Activated CD4-positive, alpha-beta T cell treated with anti-CD3 and anti-CD28 coated beads, Interleukin-2, amount 10 ng/mL, durations not matched to agents 24 days and 14 days (primary cell): ENCODE data around the gene PRLHR. TPM values are rescaled to one million over a fixed set of nuclear protein-coding genes. Genes with fewer than 3 reads are reported as not detected.
"Not testable (repeated sequence)": the region's sequence is repeated elsewhere in the genome, so short reads cannot be mapped to it uniquely, and the experiment has no call there.

Experiments
- DNase-seq: peaks from one replicate; pipeline ENCODE4 v3.0.0; 2022
- H3K27ac Mint-ChIP-seq: one replicate; pipeline ENCODE4 v1.8.0; 2022; ENCODE audit warnings: mild to moderate bottlenecking, mixed read lengths
- H3K27me3 Mint-ChIP-seq: one replicate; pipeline ENCODE4 v1.8.0; 2022; ENCODE audit warnings: mixed read lengths
- H3K36me3 Mint-ChIP-seq: one replicate; pipeline ENCODE4 v1.8.0; 2022; ENCODE audit warnings: low read depth, mild to moderate bottlenecking, mixed read lengths
- H3K4me1 Mint-ChIP-seq: one replicate; pipeline ENCODE4 v1.8.0; 2021; ENCODE audit warnings: mixed read lengths
- H3K4me3 Mint-ChIP-seq: one replicate; pipeline ENCODE4 v1.8.0; 2022; ENCODE audit warnings: mild to moderate bottlenecking, moderate library complexity, mixed read lengths
- H3K9me3 Mint-ChIP-seq: one replicate; pipeline ENCODE4 v1.8.0; 2021; ENCODE audit warnings: mixed read lengths
- intact Hi-C: fragments of 100-400 bp; cut with micrococcal nuclease; formaldehyde crosslinking; loops from one replicate; pipeline ENCODE4 v1.15.1; 2023
- total RNA-seq: library from RNA; stranded (reverse); gene quantifications from 2 replicates; pipeline ENCODE4 v1.2.3, GENCODE V29; 2022

Gene PRLHR
- not detected in 2 replicates for total RNA-seq

DNA sequence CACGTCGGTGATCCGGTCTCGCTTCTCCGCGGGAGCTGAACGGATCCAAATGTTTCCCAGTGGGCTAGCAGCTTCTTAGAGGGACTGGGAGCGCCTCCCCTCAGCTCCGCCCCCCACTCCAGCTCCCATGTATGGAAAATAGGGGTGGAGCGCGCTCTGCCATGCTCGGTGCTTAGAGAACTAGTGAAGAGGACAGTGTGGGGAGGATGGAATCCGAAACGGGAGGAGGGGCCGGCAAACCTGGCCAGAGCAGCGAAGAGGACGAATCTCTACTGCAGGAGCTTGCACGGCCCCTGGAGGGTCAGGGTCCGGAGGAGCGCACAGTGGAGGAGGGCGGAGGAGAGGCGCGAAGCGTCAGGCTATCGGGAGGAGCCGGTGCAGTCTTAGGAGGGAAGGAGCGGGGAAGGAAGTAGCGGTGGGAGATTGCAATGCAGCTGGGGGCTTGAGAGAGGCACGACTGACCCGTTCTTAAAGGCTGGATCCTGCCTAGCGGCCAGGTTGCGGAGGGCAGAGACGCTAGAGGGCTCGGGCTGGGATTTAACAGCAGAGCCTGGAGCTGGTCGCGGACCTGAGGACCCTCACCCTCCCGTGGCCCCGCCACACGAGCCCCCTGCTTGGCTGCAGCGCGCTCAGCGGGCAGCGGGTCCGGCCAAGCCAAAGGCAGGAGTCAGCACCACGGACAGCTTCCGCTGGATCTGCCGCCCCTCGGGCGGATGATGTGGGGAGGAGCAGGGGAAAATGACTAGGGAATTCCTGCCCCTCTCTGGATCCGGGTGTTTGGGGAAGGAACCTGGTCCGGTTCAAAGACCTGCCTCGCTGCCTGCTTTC is at the start of gene PRLHR:
TSS of gene PRLHR (minus strand) at position 51 of the 828 bp plus-strand sequence. CDS start 404 bp downstream, outside the sequence.
- peaks cover 3% of the 10 kb centered on the region for H3K9me3 Mint-ChIP-seq
- intact Hi-C loops = no loop called here
- peaks cover 62% of the 10 kb centered on the region for H3K27me3 Mint-ChIP-seq
- peaks cover 5% of the 10 kb centered on the region for H3K4me1 Mint-ChIP-seq
- peaks cover 1% of the 10 kb centered on the region for H3K36me3 Mint-ChIP-seq
- no peak within 1 kb of the TSS for H3K4me3 Mint-ChIP-seq
- DNase-seq = no peak
- no peak within 1 kb of the TSS for H3K27ac Mint-ChIP-seq

GRCh38 chr10:118642228-118642627 is 46.8 kb upstream of the PRLHR start:
- Mint-ChIP-seq H3K9me3 (peaks cover 7% of the 10 kb centered on the region), H3K27ac (no peak overlapping the region), H3K27me3 (peaks cover 4% of the 10 kb centered on the region), H3K36me3 (no peaks in the 10 kb centered on the region), H3K4me1 (no peaks in the 10 kb centered on the region), H3K4me3 (no peak overlapping the region)
- peak; percentile 43 for DNase-seq
- intact Hi-C loops = no loop called here

- Mint-ChIP-seq H3K4me3 (no peak overlapping the region), H3K36me3 (no peaks in the 10 kb centered on the region), H3K27ac (no peak overlapping the region), H3K9me3 (peaks cover 7% of the 10 kb centered on the region), H3K4me1 (no peaks in the 10 kb centered on the region), H3K27me3 (peaks cover 4% of the 10 kb centered on the region)
- no peak for DNase-seq
- intact Hi-C loops = no loop called here
These were observed 43.2 kb upstream of the PRLHR start for GRCh38 chr10:118638680-118639079.

GRCh38 chr10:118635674-118636402 is 40.4 kb upstream of the PRLHR start:
- intact Hi-C loops = no loop called here
- peaks cover 7% of the 10 kb centered on the region for H3K9me3 Mint-ChIP-seq
- no peaks in the 10 kb centered on the region for H3K4me1 Mint-ChIP-seq
- no peak overlapping the region for H3K4me3 Mint-ChIP-seq
- DNase-seq = no peak
- H3K27ac Mint-ChIP-seq = no peak overlapping the region
- H3K27me3 Mint-ChIP-seq = peaks cover 1% of the 10 kb centered on the region
- no peaks in the 10 kb centered on the region for H3K36me3 Mint-ChIP-seq

DNA sequence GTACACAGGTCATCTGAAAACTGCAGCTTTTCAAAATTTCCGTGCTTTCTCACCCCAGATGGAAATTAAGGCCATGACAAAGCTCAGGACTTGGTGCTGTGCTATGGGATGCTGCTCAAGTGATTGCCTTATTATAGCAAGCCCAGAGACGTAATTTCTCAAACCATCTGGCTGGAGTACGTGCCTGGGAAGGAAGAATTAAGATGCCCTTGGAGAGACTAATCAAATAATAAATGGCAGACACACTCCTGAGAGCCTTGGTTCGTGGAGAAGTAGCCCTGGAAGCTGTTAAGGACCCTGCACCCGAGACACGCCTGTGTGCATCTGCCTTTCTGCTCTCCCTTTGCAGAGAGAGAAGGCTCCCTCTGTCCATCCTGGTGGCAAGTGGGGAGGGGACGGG is 38.3 kb upstream of the PRLHR start:
- no peak for DNase-seq
- Mint-ChIP-seq H3K4me3 (no peak overlapping the region), H3K27ac (no peak overlapping the region), H3K9me3 (no peaks in the 10 kb centered on the region), H3K27me3 (peaks cover 7% of the 10 kb centered on the region), H3K4me1 (no peaks in the 10 kb centered on the region), H3K36me3 (no peaks in the 10 kb centered on the region)
- intact Hi-C loops = no loop called here

DNA sequence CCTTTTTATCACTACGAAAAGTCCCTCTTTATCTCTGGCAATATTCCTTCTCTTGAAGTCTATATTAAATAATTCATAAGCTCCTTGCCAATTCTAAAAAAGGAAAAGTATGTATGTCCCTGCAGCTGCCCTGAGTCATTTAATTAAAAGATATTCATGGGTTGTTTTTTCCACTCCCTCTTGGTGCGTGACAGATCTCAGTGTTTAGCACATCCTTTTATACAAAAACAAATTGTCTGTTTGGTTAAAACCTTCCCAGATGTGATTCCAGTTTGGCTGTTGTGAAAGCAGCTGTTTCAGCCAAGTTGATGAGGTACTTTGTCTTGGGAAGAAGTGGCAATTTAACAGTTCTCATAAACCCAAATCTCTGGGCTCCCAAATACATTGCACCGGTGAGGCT is 33.8 kb upstream of the PRLHR start:
- Mint-ChIP-seq H3K27ac (no peak overlapping the region), H3K36me3 (no peaks in the 10 kb centered on the region), H3K4me3 (no peak overlapping the region), H3K4me1 (no peaks in the 10 kb centered on the region), H3K27me3 (peaks cover 5% of the 10 kb centered on the region), H3K9me3 (no peaks in the 10 kb centered on the region)
- no peak for DNase-seq
- intact Hi-C loops = no loop called here

GRCh38 chr10:118628397-118628796 is 32.9 kb upstream of the PRLHR start:
- no peak for DNase-seq
- Mint-ChIP-seq H3K27me3 (peaks cover 5% of the 10 kb centered on the region), H3K27ac (no peak overlapping the region), H3K36me3 (no peaks in the 10 kb centered on the region), H3K4me3 (no peak overlapping the region), H3K9me3 (no peaks in the 10 kb centered on the region), H3K4me1 (no peaks in the 10 kb centered on the region)
- intact Hi-C loops = no loop called here

- Mint-ChIP-seq H3K4me1 (no peaks in the 10 kb centered on the region), H3K27ac (no peak overlapping the region), H3K36me3 (no peaks in the 10 kb centered on the region), H3K27me3 (peaks cover 5% of the 10 kb centered on the region), H3K9me3 (no peaks in the 10 kb centered on the region), H3K4me3 (no peak overlapping the region)
- no peak for DNase-seq
- intact Hi-C loops = no loop called here
These were observed 31.5 kb upstream of the PRLHR start for GRCh38 chr10:118626953-118627352.

GRCh38 chr10:118625504-118625903 is 30.1 kb upstream of the PRLHR start:
- Mint-ChIP-seq H3K27ac (no peak overlapping the region), H3K4me3 (no peak overlapping the region), H3K27me3 (peaks cover 5% of the 10 kb centered on the region), H3K9me3 (no peaks in the 10 kb centered on the region), H3K4me1 (peaks cover 9% of the 10 kb centered on the region), H3K36me3 (no peaks in the 10 kb centered on the region)
- intact Hi-C loops = no loop called here
- no peak for DNase-seq

GRCh38 chr10:118624747-118625146 is 29.3 kb upstream of the PRLHR start:
- Mint-ChIP-seq H3K4me1 (peaks cover 9% of the 10 kb centered on the region), H3K27ac (no peak overlapping the region), H3K36me3 (no peaks in the 10 kb centered on the region), H3K4me3 (no peak overlapping the region), H3K9me3 (no peaks in the 10 kb centered on the region), H3K27me3 (peaks cover 3% of the 10 kb centered on the region)
- intact Hi-C loops = no loop called here
- no peak for DNase-seq

- peak; percentile 63 for DNase-seq
These were observed 26.0 kb upstream of the PRLHR start for GRCh38 chr10:118621304-118621942.

DNA sequence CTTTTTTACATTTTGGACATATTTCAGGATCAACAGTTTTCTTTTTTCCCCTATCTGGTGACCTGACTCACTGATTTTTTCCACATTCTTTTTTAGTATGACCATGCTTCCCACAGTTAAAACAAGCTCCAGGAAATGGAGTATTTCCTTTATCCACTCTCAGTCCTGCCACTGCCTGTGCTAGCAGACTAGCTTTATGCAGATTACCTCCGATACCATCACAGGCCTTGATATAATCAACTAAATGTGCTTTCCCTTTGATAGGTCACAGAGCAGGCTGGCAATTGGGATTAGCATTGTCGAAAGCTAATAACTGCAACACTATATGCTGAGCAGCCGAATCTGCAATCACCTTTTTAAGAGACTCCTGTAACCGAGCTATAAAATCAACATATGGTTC is 18.4 kb upstream of the PRLHR start:
- DNase-seq, H3K4me3 Mint-ChIP-seq, H3K27me3 Mint-ChIP-seq, H3K9me3 Mint-ChIP-seq, H3K27ac Mint-ChIP-seq, intact Hi-C loops, H3K4me1 Mint-ChIP-seq, H3K36me3 Mint-ChIP-seq: not testable (repeated sequence)

More at GRCh38 chr10:118621304-118621942, 26.0 kb upstream of the PRLHR start:
- Mint-ChIP-seq H3K4me1 (peaks cover 9% of the 10 kb centered on the region), H3K9me3 (no peaks in the 10 kb centered on the region), H3K36me3 (no peaks in the 10 kb centered on the region), H3K27me3 (peaks cover 2% of the 10 kb centered on the region), H3K27ac (no peak overlapping the region), H3K4me3 (peak overlapping the region; percentile 46)
- intact Hi-C loops = no loop called here

DNA sequence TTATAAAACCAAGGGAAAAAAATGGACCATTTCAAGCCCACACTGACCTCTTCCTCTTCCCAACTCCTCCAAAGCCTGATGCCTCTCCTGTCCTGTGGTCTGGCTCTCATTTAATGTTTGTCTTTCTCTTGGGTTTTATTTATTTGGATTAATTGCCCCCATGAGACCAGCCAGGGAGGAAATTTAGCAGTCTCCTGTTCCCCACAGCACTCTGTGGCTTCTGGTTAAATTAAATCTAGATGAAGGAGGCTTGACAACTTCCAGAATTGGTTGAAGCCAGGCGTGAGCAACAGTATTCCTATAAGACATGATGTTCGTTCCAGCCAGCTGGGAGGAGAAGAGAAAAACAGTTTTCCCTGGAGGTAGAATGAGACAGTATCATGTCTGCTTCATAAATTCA is 15.1 kb upstream of the PRLHR start:
- no peak overlapping the region for H3K27ac Mint-ChIP-seq
- H3K4me1 Mint-ChIP-seq = no peaks in the 10 kb centered on the region
- peaks cover 3% of the 10 kb centered on the region for H3K27me3 Mint-ChIP-seq
- intact Hi-C loops = no loop called here
- no peak overlapping the region for H3K4me3 Mint-ChIP-seq
- H3K36me3 Mint-ChIP-seq = no peaks in the 10 kb centered on the region
- DNase-seq = no peak
- H3K9me3 Mint-ChIP-seq = no peaks in the 10 kb centered on the region

DNA sequence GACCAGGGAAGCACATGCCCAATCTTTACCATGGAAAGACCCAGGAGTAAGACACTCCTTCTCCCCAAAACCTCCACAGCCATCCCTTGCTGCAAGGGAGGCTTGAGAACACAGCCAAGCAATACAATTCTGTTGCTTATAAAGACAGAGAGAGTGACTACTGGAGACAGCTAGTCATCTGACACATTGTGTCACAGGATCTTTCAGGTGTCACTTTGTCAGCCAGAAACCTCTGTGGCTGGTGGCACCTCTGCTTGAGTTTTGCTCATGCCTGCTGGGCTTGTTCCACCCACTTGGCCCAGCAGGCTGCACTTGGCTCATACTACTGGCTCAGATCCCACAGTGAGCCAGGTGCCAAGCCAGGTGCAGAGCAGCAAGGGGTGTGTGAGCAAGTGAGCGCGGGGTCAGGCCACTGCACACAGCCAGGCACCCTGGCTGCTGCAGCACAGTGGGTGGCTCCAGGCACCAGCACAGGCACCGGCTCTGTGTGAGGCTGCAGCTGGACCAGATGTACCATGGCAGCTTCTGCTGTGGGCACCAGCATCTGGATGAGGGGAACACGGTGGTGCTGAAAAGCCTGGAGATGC is 12.4 kb upstream of the PRLHR start:
- intact Hi-C loops = no loop called here
- Mint-ChIP-seq H3K36me3 (no peaks in the 10 kb centered on the region), H3K4me1 (no peaks in the 10 kb centered on the region), H3K27ac (no peak overlapping the region), H3K27me3 (peaks cover 5% of the 10 kb centered on the region), H3K4me3 (no peak overlapping the region), H3K9me3 (no peaks in the 10 kb centered on the region)
- DNase-seq = no peak
